Esophagus muscularis mucosa (tissue), 4 donors: ENCODE results near the gene PXYLP1. TPM values are rescaled to one million over a fixed set of nuclear protein-coding genes. Genes with fewer than 3 reads are reported as not detected.

Source experiments
- DNase-seq: peaks from one replicate; pipeline ENCODE4 v3.0.0-alpha.2; 2017; ENCODE audit errors: extremely low spot score
- H3K27ac ChIP-seq, 4 donors: fragments of 200-600 bp; sonication (generic); replicated peaks in 1 of 4; 1 replicate in 3 of 4; 2 replicates in 1 of 4; pipeline ENCODE4 v1.5.1; 2016 to 2019; ENCODE audit warnings: mild to moderate bottlenecking in 1 of 4
- H3K27me3 ChIP-seq, 4 donors: fragments of 200-600 bp; sonication (generic); one replicate each; pipeline versions ENCODE4 v1.5.1 to v1.6.0; 2016 to 2019
- H3K36me3 ChIP-seq, 4 donors: fragments of 200-600 bp; sonication (generic); one replicate each; pipeline ENCODE4 v1.5.1; 2016 to 2019
- H3K4me1 ChIP-seq, 4 donors: fragments of 200-600 bp; sonication (generic); one replicate each; pipeline ENCODE4 v1.5.1; 2016 to 2019
- H3K4me3 ChIP-seq, 4 donors: fragments of 200-600 bp; sonication (generic); 1 replicate in 2 of 4; 2 replicates in 2 of 4; pipeline ENCODE4 v1.5.1; 2016 to 2019; ENCODE audit warnings: mild to moderate bottlenecking in 4 of 4, moderate library complexity in 1 of 4
- H3K9me3 ChIP-seq, 4 donors: fragments of 200-600 bp; sonication (generic); 1 replicate in 3 of 4; 2 replicates in 1 of 4; pipeline ENCODE4 v1.5.1; 2016 to 2019
- EP300 ChIP-seq: sonication (generic); formaldehyde crosslinking; IDR thresholded peaks from one replicate; pipeline ENCODE4 v1.6.1; 2017; ENCODE audit warnings: antibody characterized with exemption
- POLR2A ChIP-seq: fragments of 450-650 bp; IDR thresholded peaks from one replicate; pipeline ENCODE4 v1.6.1; 2017; ENCODE audit warnings: antibody characterized with exemption, moderate library complexity, mild to moderate bottlenecking, low read depth
- POLR2AphosphoS5 ChIP-seq, 2 donors: sonication (generic); formaldehyde crosslinking; IDR thresholded peaks; one replicate each; pipeline ENCODE4 v1.6.1; 2017; ENCODE audit warnings: antibody characterized with exemption in 2 of 2
- whole genome bisulfite sequencing: methylation state at CpG from one replicate; pipeline ENCODE4 v1.1.5; 2018; 5-methylcytosine and 5-hydroxymethylcytosine counted together
- intact Hi-C: fragments of 100-400 bp; cut with DNase I; formaldehyde crosslinking; loops from one replicate; pipeline ENCODE4 v1.15.1; 2023
- total RNA-seq, 4 donors: library from RNA; depleted of rRNA; stranded (reverse); fragments of >200 nt; gene quantifications; one replicate each; pipeline versions ENCODE4 v1.1.0 to v1.2.1, GENCODE V29; 2016
- TF ChIP-seq, protein P1 (sequence below), 3 experiments: fragments of 200-600 bp in 2 of 3; fragments of 450-650 bp in 1 of 3; sonication (generic) in 2 of 3; IDR thresholded peaks; one replicate each; pipeline ENCODE4 v1.5.1; 2017 to 2019; ENCODE audit warnings: antibody characterized with exemption in 3 of 3, mild to moderate bottlenecking in 2 of 3, moderate library complexity in 1 of 3

Gene PXYLP1
- total RNA-seq, 4 donors from 2014 or later = 4.5 to 12.5 (median 9.4) TPM

GRCh38 chr3:141269961-141270360 is 38.3 kb downstream of the PXYLP1 start:
- TF ChIP-seq EP300 (no peak), POLR2A (no peak), POLR2AphosphoS5 (IDR thresholded peaks at IDR 0.05) (no peak)
- TF ChIP-seq, protein P1, sequence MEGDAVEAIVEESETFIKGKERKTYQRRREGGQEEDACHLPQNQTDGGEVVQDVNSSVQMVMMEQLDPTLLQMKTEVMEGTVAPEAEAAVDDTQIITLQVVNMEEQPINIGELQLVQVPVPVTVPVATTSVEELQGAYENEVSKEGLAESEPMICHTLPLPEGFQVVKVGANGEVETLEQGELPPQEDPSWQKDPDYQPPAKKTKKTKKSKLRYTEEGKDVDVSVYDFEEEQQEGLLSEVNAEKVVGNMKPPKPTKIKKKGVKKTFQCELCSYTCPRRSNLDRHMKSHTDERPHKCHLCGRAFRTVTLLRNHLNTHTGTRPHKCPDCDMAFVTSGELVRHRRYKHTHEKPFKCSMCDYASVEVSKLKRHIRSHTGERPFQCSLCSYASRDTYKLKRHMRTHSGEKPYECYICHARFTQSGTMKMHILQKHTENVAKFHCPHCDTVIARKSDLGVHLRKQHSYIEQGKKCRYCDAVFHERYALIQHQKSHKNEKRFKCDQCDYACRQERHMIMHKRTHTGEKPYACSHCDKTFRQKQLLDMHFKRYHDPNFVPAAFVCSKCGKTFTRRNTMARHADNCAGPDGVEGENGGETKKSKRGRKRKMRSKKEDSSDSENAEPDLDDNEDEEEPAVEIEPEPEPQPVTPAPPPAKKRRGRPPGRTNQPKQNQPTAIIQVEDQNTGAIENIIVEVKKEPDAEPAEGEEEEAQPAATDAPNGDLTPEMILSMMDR (IDR thresholded peaks at IDR 0.05) = no peak
- Histone ChIP-seq H3K36me3 (peaks cover 0 to 23% (median 13%) of the 10 kb centered on the region in 4 donors), H3K27me3 (no peaks in the 10 kb centered on the region), H3K4me1 (peaks cover 0 to 5% (median 0%) of the 10 kb centered on the region in 4 donors), H3K4me3 (no peak overlapping the region), H3K27ac (no peak overlapping the region), H3K9me3 (no peaks in the 10 kb centered on the region)
- intact Hi-C loops = no loop called here
- 97% methylated on average over 3 of the region's 3 CpGs for WGBS
- no peak for DNase-seq

GRCh38 chr3:141271279-141272030 is 39.8 kb downstream of the PXYLP1 start:
- no peak for TF ChIP-seq EP300
- TF ChIP-seq POLR2A = no peak
- no peak for TF ChIP-seq POLR2AphosphoS5 (IDR thresholded peaks at IDR 0.05)
- TF ChIP-seq, protein P1 (IDR thresholded peaks at IDR 0.05) = no peak
- intact Hi-C loops = no loop called here
- Histone ChIP-seq H3K27ac (no peak overlapping the region), H3K27me3 (no peaks in the 10 kb centered on the region), H3K4me1 (peaks cover 0 to 5% (median 0%) of the 10 kb centered on the region in 4 donors), H3K36me3 (peaks cover 0 to 18% (median 10%) of the 10 kb centered on the region in 4 donors), H3K9me3 (no peaks in the 10 kb centered on the region), H3K4me3 (no peak overlapping the region)
- WGBS = 89% methylated on average over 4 of the region's 4 CpGs
- DNase-seq = no peak

GRCh38 chr3:141272906-141273662 is 41.5 kb downstream of the PXYLP1 start:
- no peak overlapping the region for H3K4me3 ChIP-seq
- intact Hi-C loops = no loop called here
- no peaks in the 10 kb centered on the region for H3K9me3 ChIP-seq
- H3K27ac ChIP-seq = no peak overlapping the region
- H3K36me3 ChIP-seq = peaks cover 0 to 18% (median 10%) of the 10 kb centered on the region in 4 donors
- peaks cover 0 to 5% (median 0%) of the 10 kb centered on the region in 4 donors for H3K4me1 ChIP-seq
- 93% methylated on average over 8 of the region's 8 CpGs for WGBS
- DNase-seq = no peak
- no peaks in the 10 kb centered on the region for H3K27me3 ChIP-seq
- TF ChIP-seq, protein P1 (IDR thresholded peaks at IDR 0.05) = no peak
- TF ChIP-seq POLR2AphosphoS5 (IDR thresholded peaks at IDR 0.05) (no peak), POLR2A (no peak), EP300 (no peak)

DNA sequence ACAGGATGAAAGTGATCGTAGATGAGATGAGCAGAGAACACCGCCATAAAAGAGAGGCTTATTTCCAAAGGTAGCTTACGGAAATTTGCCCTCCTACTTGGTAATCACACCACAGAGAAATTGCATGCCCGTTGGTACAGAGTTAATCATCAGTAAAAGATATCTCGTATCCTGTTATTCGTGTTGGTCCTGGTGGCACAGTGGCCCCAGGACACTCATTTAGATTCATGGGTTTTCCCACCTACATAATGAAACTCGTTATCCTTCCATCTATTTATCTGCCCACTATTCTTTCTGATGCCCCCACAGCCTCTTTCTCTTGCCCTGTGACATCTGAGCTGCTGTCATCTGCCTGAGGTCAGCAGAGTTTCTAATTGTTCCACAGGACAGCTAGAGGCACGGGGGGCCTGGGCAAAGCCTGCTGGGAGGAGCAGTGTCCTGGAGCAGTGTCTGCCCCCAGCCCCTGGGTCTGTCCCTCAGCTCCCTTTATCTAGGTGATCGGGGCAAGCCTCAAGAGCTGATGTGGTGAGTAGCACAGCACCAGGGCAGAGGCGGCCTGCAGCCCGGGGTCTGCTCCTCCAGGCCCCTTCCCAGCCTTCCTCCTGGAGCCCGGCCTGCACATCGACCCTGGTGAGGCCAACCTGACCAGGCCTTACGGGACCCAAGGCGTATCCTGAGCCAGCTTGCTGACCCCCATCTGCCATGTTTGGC is 42.2 kb downstream of the PXYLP1 start:
- DNase-seq = no peak
- peaks cover 6 to 10% (median 6%) of the 10 kb centered on the region in 4 donors for H3K4me1 ChIP-seq
- H3K27ac ChIP-seq = no peak overlapping the region
- intact Hi-C loops = no loop called here
- H3K4me3 ChIP-seq = no peak overlapping the region
- peaks cover 0 to 16% (median 7%) of the 10 kb centered on the region in 4 donors for H3K36me3 ChIP-seq
- TF ChIP-seq POLR2A (no peak), EP300 (no peak), POLR2AphosphoS5 (IDR thresholded peaks at IDR 0.05) (no peak)
- TF ChIP-seq, protein P1 (IDR thresholded peaks at IDR 0.05) = no peak
- H3K9me3 ChIP-seq = no peaks in the 10 kb centered on the region
- 97% methylated on average over 14 of the region's 15 CpGs for WGBS
- H3K27me3 ChIP-seq = no peaks in the 10 kb centered on the region
